Parathyroid adenoma (tissue), 2 donors: ENCODE measurements around the gene PSAT1.

ENCODE experiments used
- H2AFZ ChIP-seq: fragments of 300-600 bp; sonication (generic); one replicate; pipeline ENCODE4 v1.7.0; 2017; ENCODE audit warnings: antibody characterized with exemption, mild to moderate bottlenecking
- H3K27ac ChIP-seq: fragments of 300-600 bp; sonication (generic); one replicate; pipeline ENCODE4 v1.7.0; 2017
- H3K27me3 ChIP-seq: fragments of 300-600 bp; sonication (generic); one replicate; pipeline ENCODE4 v1.7.0; 2017; ENCODE audit warnings: low read length; ENCODE audit not compliant: control insufficient read depth, insufficient read depth
- H3K36me3 ChIP-seq: fragments of 300-600 bp; sonication (generic); one replicate; pipeline ENCODE4 v1.7.0; 2017; ENCODE audit warnings: low read length; ENCODE audit not compliant: control insufficient read depth, insufficient read depth
- H3K4me1 ChIP-seq: fragments of 300-600 bp; sonication (generic); one replicate; pipeline ENCODE4 v1.7.0; 2017; ENCODE audit warnings: control low read depth
- H3K4me2 ChIP-seq: fragments of 300-600 bp; sonication (generic); one replicate; pipeline ENCODE4 v1.7.0; 2017; ENCODE audit warnings: low read length
- H3K4me3 ChIP-seq: fragments of 300-600 bp; sonication (generic); one replicate; pipeline ENCODE4 v1.7.0; 2017; ENCODE audit warnings: low read depth, low read length
- H3K79me2 ChIP-seq: fragments of 300-600 bp; sonication (generic); one replicate; pipeline ENCODE4 v1.7.0; 2017; ENCODE audit warnings: control low read depth
- H3K9ac ChIP-seq: fragments of 300-600 bp; sonication (generic); one replicate; pipeline ENCODE4 v1.7.0; 2017; ENCODE audit warnings: mild to moderate bottlenecking
- H3K9me3 ChIP-seq: fragments of 300-600 bp; sonication (generic); one replicate; pipeline ENCODE4 v1.7.0; 2017; ENCODE audit warnings: low read length; ENCODE audit not compliant: control insufficient read depth
- CTCF ChIP-seq: fragments of 300-600 bp; sonication (generic); IDR thresholded peaks from one replicate; pipeline ENCODE4 v1.7.0; 2017; ENCODE audit warnings: antibody characterized with exemption, mild to moderate bottlenecking
- donor health status: primary hyperparathyroidism.

PSAT1 gene

GRCh38 chr9:78356634-78357033 lies 59.7 kb downstream of the PSAT1 start:
- Histone ChIP-seq H3K9me3 (no peaks in the 10 kb centered on the region), H2AFZ (no peak overlapping the region), H3K4me3 (no peak overlapping the region), H3K4me1 (no peaks in the 10 kb centered on the region), H3K27me3 (no peaks in the 10 kb centered on the region), H3K79me2 (no peaks in the 10 kb centered on the region), H3K27ac (no peak overlapping the region), H3K9ac (no peak overlapping the region), H3K4me2 (no peak overlapping the region), H3K36me3 (no peaks in the 10 kb centered on the region)
- no peak for TF ChIP-seq CTCF

- H3K27me3 ChIP-seq = no peaks in the 10 kb centered on the region
- H3K9ac ChIP-seq = no peak overlapping the region
- no peak overlapping the region for H2AFZ ChIP-seq
- H3K27ac ChIP-seq = no peak overlapping the region
- H3K79me2 ChIP-seq = no peaks in the 10 kb centered on the region
- no peak for TF ChIP-seq CTCF
- H3K4me3 ChIP-seq = no peak overlapping the region
- no peaks in the 10 kb centered on the region for H3K36me3 ChIP-seq
- no peaks in the 10 kb centered on the region for H3K4me1 ChIP-seq
- H3K4me2 ChIP-seq = no peak overlapping the region
- no peaks in the 10 kb centered on the region for H3K9me3 ChIP-seq
Observed at GRCh38 chr9:78357165-78357873, 60.4 kb downstream of the PSAT1 start.

- Histone ChIP-seq H3K27ac (no peak overlapping the region), H3K4me2 (no peak overlapping the region), H3K4me3 (no peak overlapping the region), H3K4me1 (no peaks in the 10 kb centered on the region), H3K36me3 (no peaks in the 10 kb centered on the region), H3K79me2 (no peaks in the 10 kb centered on the region), H3K27me3 (no peaks in the 10 kb centered on the region), H3K9me3 (no peaks in the 10 kb centered on the region), H2AFZ (no peak overlapping the region), H3K9ac (no peak overlapping the region)
- TF ChIP-seq CTCF = no peak
Observed at GRCh38 chr9:78358329-78359051, 61.6 kb downstream of the PSAT1 start.

GRCh38 chr9:78363221-78363620 lies 66.3 kb downstream of the PSAT1 start:
- no peaks in the 10 kb centered on the region for H3K36me3 ChIP-seq
- H3K27ac ChIP-seq = no peak overlapping the region
- H3K4me2 ChIP-seq = no peak overlapping the region
- H3K27me3 ChIP-seq = no peaks in the 10 kb centered on the region
- H2AFZ ChIP-seq = no peak overlapping the region
- H3K4me1 ChIP-seq = no peaks in the 10 kb centered on the region
- H3K9ac ChIP-seq = no peak overlapping the region
- no peaks in the 10 kb centered on the region for H3K79me2 ChIP-seq
- no peaks in the 10 kb centered on the region for H3K9me3 ChIP-seq
- no peak for TF ChIP-seq CTCF
- no peak overlapping the region for H3K4me3 ChIP-seq
